HepG2 (cell line): ENCODE measurements around the gene CAMSAP1. TPM values are rescaled to one million over a fixed set of nuclear protein-coding genes. Genes with fewer than 3 reads are reported as not detected.

Experiments used
- ATAC-seq: fragments of 200-7000 bp; cut with Tn5 transposase; 3 replicates; pipeline ENCODE4 v1.9.1; 2020; ENCODE audit warnings: mild to moderate bottlenecking, moderate library complexity
- BruUV-seq: library from RNA; stranded (reverse); fragments of 400-500 nt; replicated peaks from 2 replicates; lab custom pipeline; 2021; lab: Mats Ljungman, UMichigan
- CTCF ChIA-PET: fragments of 300-600 bp; formaldehyde crosslinking; extraction: SDS; loops from one replicate; lab custom pipeline; 2021; ENCODE audit warnings: low total read pairs, inconsistent platforms, low intra/inter-chr PET ratio; lab: Yijun Ruan, JAX
- POLR2A ChIA-PET: fragments of 350-600 bp; sonication (Branson Sonifier 250); formaldehyde crosslinking; loops from one replicate; lab custom pipeline; 2020; ENCODE audit warnings: antibody characterized with exemption, inconsistent platforms; lab: Yijun Ruan, JAX
- DNase-seq: peaks from one replicate; pipeline ENCODE4 v3.0.0-alpha.2; 2015; ENCODE audit warnings: low spot score
- FAIRE-seq: peaks from 3 replicates; lab custom pipeline; 2011; peaks lifted over from hg19 to GRCh38; lab: Jason Lieb, UNC
- H2AFZ ChIP-seq: one replicate; pipeline ENCODE4 v1.6.1; 2011; ENCODE audit warnings: low read length, inconsistent platforms
- H3K27ac ChIP-seq: fragments of 300-600 bp; 3 replicates; pipeline ENCODE4 v1.8.0; 2011; ENCODE audit warnings: mixed run types, mild to moderate bottlenecking, mixed read lengths, low read length, inconsistent platforms; ENCODE audit not compliant: insufficient read depth; ENCODE audit errors: extremely low read length
- H3K27me3 ChIP-seq, 2 experiments: fragments of 200-600 bp in 1 of 2; 2 replicates in 1 of 2; 3 replicates in 1 of 2; pipeline versions ENCODE4 v1.6.0 to v1.8.0; 2011; ENCODE audit warnings: low read length in 2 of 2, mild to moderate bottlenecking in 2 of 2, moderate library complexity in 2 of 2, inconsistent platforms in 1 of 2; ENCODE audit not compliant: insufficient read depth in 2 of 2, control insufficient read depth in 1 of 2
- H3K36me3 ChIP-seq, 2 experiments: fragments of 200-600 bp in 1 of 2; replicated peaks in 1 of 2; 2 replicates in 1 of 2; 3 replicates in 1 of 2; pipeline versions ENCODE4 v1.5.1 to v1.8.0; 2011; ENCODE audit warnings: low read length in 2 of 2, inconsistent platforms in 1 of 2; ENCODE audit not compliant: insufficient read depth in 2 of 2, control insufficient read depth in 1 of 2
- H3K4me1 ChIP-seq: 2 replicates; pipeline ENCODE4 v1.5.1; 2012; ENCODE audit warnings: low read length, inconsistent platforms; ENCODE audit not compliant: insufficient read depth
- H3K4me2 ChIP-seq: 2 replicates; pipeline ENCODE4 v1.6.0; 2011; ENCODE audit warnings: low read depth, low read length, inconsistent platforms
- H3K4me3 ChIP-seq, 3 experiments: fragments of 200-600 bp in 1 of 3; sonication (generic), shearing (Covaris generic) in 1 of 3; replicated peaks in 1 of 3; 2 replicates each; pipeline ENCODE4 v1.5.1; 2011 to 2016; ENCODE audit warnings: low read length in 3 of 3, inconsistent platforms in 2 of 3, low read depth in 2 of 3, mild to moderate bottlenecking in 2 of 3, control low read depth in 1 of 3, mixed read lengths in 1 of 3; ENCODE audit not compliant: insufficient read depth in 1 of 3
- H3K79me2 ChIP-seq: one replicate; pipeline ENCODE4 v1.6.1; 2011; ENCODE audit warnings: low read length, inconsistent platforms; ENCODE audit not compliant: insufficient read depth
- H3K9ac ChIP-seq: 2 replicates; pipeline ENCODE4 v1.6.0; 2011; ENCODE audit warnings: mild to moderate bottlenecking, low read depth, low read length, inconsistent platforms; ENCODE audit not compliant: insufficient read depth
- H3K9me3 ChIP-seq: 2 replicates; pipeline ENCODE4 v1.5.1; 2012; ENCODE audit warnings: mild to moderate bottlenecking, low read length
- H4K20me1 ChIP-seq: 2 replicates; pipeline ENCODE4 v1.6.0; 2011; ENCODE audit warnings: inconsistent platforms, mild to moderate bottlenecking, low read length, moderate library complexity; ENCODE audit not compliant: insufficient read depth
- DBP ChIP-seq: sonication (generic); formaldehyde crosslinking; IDR thresholded peaks from 2 replicates; pipeline ENCODE4 v1.4.0; 2020; ENCODE audit warnings: missing genetic modification reagents; ENCODE audit errors: not compliant biosample characterization
- DRAP1 ChIP-seq: IDR thresholded peaks from 2 replicates; pipeline ENCODE4 v1.6.1; 2016; ENCODE audit warnings: missing genetic modification reagents, missing compliant biosample characterization
- FUBP1 ChIP-seq: sonication (generic); formaldehyde crosslinking; IDR thresholded peaks from 2 replicates; pipeline ENCODE4 v1.5.1; 2020; ENCODE audit warnings: missing genetic modification reagents, mild to moderate bottlenecking, borderline replicate concordance
- KIAA2018 ChIP-seq: sonication (generic); formaldehyde crosslinking; IDR thresholded peaks from 2 replicates; pipeline ENCODE4 v1.5.0; 2020; ENCODE audit warnings: mild to moderate bottlenecking, missing genetic modification reagents, borderline replicate concordance
- MAFG ChIP-seq: sonication (generic); formaldehyde crosslinking; IDR thresholded peaks from 2 replicates; pipeline ENCODE4 v1.5.1; 2020; ENCODE audit warnings: mild to moderate bottlenecking, missing genetic modification reagents
- MAFK ChIP-seq, 2 experiments: IDR thresholded peaks in 1 of 2; conservative IDR thresholded peaks in 1 of 2; 2 replicates each; pipeline ENCODE4 v1.6.1; 2011; ENCODE audit warnings: improper control_type of control experiment in 2 of 2, low read length in 2 of 2
- MEF2D ChIP-seq: sonication (generic); formaldehyde crosslinking; IDR thresholded peaks from 2 replicates; pipeline ENCODE4 v1.5.1; 2020; ENCODE audit warnings: mild to moderate bottlenecking, missing genetic modification reagents
- RFX3 ChIP-seq: IDR thresholded peaks from 2 replicates; pipeline ENCODE4 v1.6.1; 2016; ENCODE audit warnings: missing biosample characterization, missing genetic modification reagents
- SALL2 ChIP-seq: sonication (generic); formaldehyde crosslinking; IDR thresholded peaks from 2 replicates; pipeline ENCODE4 v1.8.1; 2023; ENCODE audit warnings: mild to moderate bottlenecking, missing genetic modification reagents, inconsistent platforms
- THYN1 ChIP-seq: sonication (generic); formaldehyde crosslinking; IDR thresholded peaks from 2 replicates; pipeline ENCODE4 v1.8.1; 2023; ENCODE audit warnings: low read depth, mild to moderate bottlenecking, moderate library complexity, missing genetic modification reagents, borderline replicate concordance
- ZNF672 ChIP-seq: sonication (generic); formaldehyde crosslinking; IDR thresholded peaks from 2 replicates; pipeline ENCODE4 v1.8.1; 2022; ENCODE audit warnings: missing genetic modification reagents
- ZNF773 ChIP-seq: sonication (generic); formaldehyde crosslinking; IDR thresholded peaks from 2 replicates; pipeline ENCODE4 v1.4.0; 2020; ENCODE audit warnings: missing genetic modification reagents, borderline replicate concordance
- ZNF841 ChIP-seq: sonication (generic); formaldehyde crosslinking; IDR thresholded peaks from 2 replicates; pipeline ENCODE4 v1.8.1; 2023; ENCODE audit warnings: missing genetic modification reagents, borderline replicate concordance
- WGBS: methylation state at CpG from one replicate; pipeline ENCODE4 v1.1.6; 2017; ENCODE audit warnings: low lambda C conversion rate; 5-methylcytosine and 5-hydroxymethylcytosine counted together
- in situ Hi-C: cut with HindIII; loops from 2 replicates; pipeline ENCODE4 v1.10.0; 2017; ENCODE audit warnings: low pct_unique_long_range_greater_than_20kb; ENCODE audit not compliant: extremely low pct_ligation_motif_present
- intact Hi-C: fragments of 100-400 bp; cut with micrococcal nuclease; formaldehyde crosslinking; loops from one replicate; pipeline ENCODE4 v1.10.0; 2022; ENCODE audit not compliant: unreplicated experiment
- polyA plus RNA-seq, 8 experiments: library from polyadenylated mRNA; depleted of rRNA in 3 of 8; stranded (reverse) in 7 of 8; unstranded in 1 of 8; fragments of >200 nt; fragmentation: Illumina TruSeq in 4 of 8; extraction: Trizol in 4 of 8; gene quantifications; 2 replicates each; pipeline versions ENCODE4 v1.2.1 to v1.2.3, GENCODE V29; 2011 to 2016; ENCODE audit warnings: low read depth in 4 of 8, missing spikeins in 1 of 8, mixed read lengths in 1 of 8; ENCODE audit not compliant: insufficient read depth in 1 of 8
- total RNA-seq, 5 experiments: library from RNA; depleted of rRNA; stranded (reverse); fragments of >200 nt; fragmentation: Illumina TruSeq; extraction: Trizol; gene quantifications; 2 replicates each; pipeline ENCODE4 v1.2.3, GENCODE V29; 2016; ENCODE audit warnings: low read depth in 1 of 5

Gene CAMSAP1
- total and polyA plus RNA-seq, 2 of the 13 experiments (the other 11 are each of a cell fraction or from before 2014, with no cell fraction given) = 3.8 to 12.4 TPM

- no peaks in the 10 kb centered on the region for H4K20me1 ChIP-seq
- no peaks in the 10 kb centered on the region for H3K9me3 ChIP-seq
- intact Hi-C loops (no loop called here), in situ Hi-C loops (no loop called here)
- H3K9ac ChIP-seq = no peak overlapping the region
- 93% methylated on average over 13 of the region's 13 CpGs for WGBS
- no peaks in the 10 kb centered on the region for H3K79me2 ChIP-seq
- no peak for FAIRE-seq
- H2AFZ ChIP-seq = no peak overlapping the region
- no peak for DNase-seq
- CTCF ChIA-PET = no interaction called here
- no peaks in the 10 kb centered on the region for H3K27me3 ChIP-seq
- no peak overlapping the region for H3K27ac ChIP-seq
- no TSS peak for BruUV-seq
- H3K4me1 ChIP-seq = no peaks in the 10 kb centered on the region
- H3K36me3 ChIP-seq = peaks cover 21 to 73% of the 10 kb centered on the region in 2 experiments; a peak in 4 of 5 replicates
- no peak overlapping the region for H3K4me3 ChIP-seq
- ATAC-seq = no peak
- no peak overlapping the region for H3K4me2 ChIP-seq
- POLR2A ChIA-PET = no interaction called here
- TF ChIP-seq RFX3 (CRISPR knock-in tag) = no peak
- no peak for TF ChIP-seq KIAA2018 (CRISPR knock-in tag)
- TF ChIP-seq SALL2 (CRISPR knock-in tag) = no peak
- no peak for TF ChIP-seq FUBP1 (CRISPR knock-in tag)
- no peak for TF ChIP-seq MEF2D (CRISPR knock-in tag)
- no peak for TF ChIP-seq MAFG
- no peak for TF ChIP-seq ZNF672
- TF ChIP-seq ZNF773 (CRISPR knock-in tag) = no peak
- no peak for TF ChIP-seq MAFK (conservative IDR thresholded peaks at IDR 0.05 in 1 of 2, IDR thresholded peaks at IDR 0.05 in 1 of 2; ENCODE audit: low read length in 2 of 2)
- TF ChIP-seq DRAP1 (CRISPR knock-in tag) = no peak
- no peak for TF ChIP-seq DBP
- no peak for TF ChIP-seq THYN1 (CRISPR knock-in tag)
- TF ChIP-seq ZNF841 (CRISPR knock-in tag) = no peak
Measured at GRCh38 chr9:135812961-135813360, 94.4 kb downstream of the CAMSAP1 start.
